ENCODE results near the gene PDS5A. TPM values are rescaled to one million over a fixed set of nuclear protein-coding genes. Genes with fewer than 3 reads are reported as not detected.

PDS5A gene
- polyA plus RNA-seq, 3 donors: 14.2 to 19.4 (median 17.7) TPM

DNA sequence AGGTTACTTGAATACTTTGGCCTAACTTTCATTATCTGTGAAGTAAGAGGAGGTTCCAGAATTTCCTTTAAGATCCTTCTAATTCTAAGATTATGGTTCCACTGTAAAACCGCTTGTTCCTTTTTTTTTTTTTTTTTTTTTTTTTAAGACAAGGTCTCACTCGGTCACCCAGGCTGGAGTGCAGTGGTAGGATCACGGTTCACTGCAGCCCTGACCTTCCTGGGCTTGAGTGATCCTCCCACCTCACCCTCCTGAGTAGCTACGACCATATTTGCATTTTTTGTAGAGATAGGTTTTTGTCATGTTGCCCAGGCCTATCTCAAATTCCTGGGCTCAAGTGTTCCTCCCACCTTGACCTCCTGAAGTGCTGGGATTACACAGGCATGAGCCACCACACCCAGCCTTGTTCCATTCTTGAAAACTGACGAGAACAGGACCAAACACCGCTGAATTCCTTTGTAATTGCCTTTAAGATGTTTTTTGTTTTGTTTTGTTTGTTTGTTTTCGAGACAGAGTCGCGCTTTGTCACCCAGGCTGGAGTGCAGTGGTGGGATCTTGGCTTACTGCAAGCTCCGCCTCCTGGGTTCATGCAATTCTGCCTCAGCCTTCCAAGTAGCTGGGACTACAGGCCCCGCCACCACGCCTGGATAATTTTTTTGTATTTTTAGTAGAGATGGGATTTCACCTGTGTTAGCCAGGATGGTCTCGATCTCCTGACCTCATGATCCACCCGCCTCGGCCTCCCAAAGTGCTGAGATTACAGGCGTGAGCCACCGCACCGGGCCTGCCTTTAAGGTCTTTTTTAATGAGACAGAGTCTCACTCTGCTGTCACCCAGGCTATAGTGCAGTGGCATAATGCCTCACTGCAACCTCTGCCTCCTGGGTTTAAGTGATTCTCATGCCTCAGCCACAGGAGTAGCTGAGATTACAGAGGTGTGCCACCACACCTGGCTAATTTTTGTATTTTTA, 6.8 kb downstream of the PDS5A start:
- Histone ChIP-seq H2AFZ (ENCODE audit: insufficient read depth, low read depth, low read length, poor library complexity, severe bottlenecking) (no peak overlapping the region), H3K79me2 (ENCODE audit: insufficient read depth, low read length) (peaks cover 100% of the 10 kb centered on the region), H3K9me3 (replicated peaks in 1 of 2; ENCODE audit: control insufficient read depth in 1 of 2, insufficient read depth in 1 of 2, low read length in 2 of 2) (no peaks in the 10 kb centered on the region), H3K9ac (ENCODE audit: insufficient read depth, low read length, poor library complexity, severe bottlenecking) (peak overlapping the region; percentile 36), H3K4me3 (replicated peaks in 1 of 3; ENCODE audit: low read depth in 2 of 3, low read length in 3 of 3) (no peak overlapping the region), H3K27ac (ENCODE audit: low read depth in 1 of 2, low read length in 2 of 2) (peak overlapping the region in 1 of 2 donors; percentile 67), H3K4me1 (ENCODE audit: control insufficient read depth in 1 of 2, insufficient read depth in 2 of 2, low read length in 2 of 2) (peaks cover 3 to 14% of the 10 kb centered on the region in 2 donors), H3K36me3 (replicated peaks in 1 of 2; ENCODE audit: control insufficient read depth in 1 of 2, insufficient read depth in 2 of 2, low read length in 2 of 2) (peaks cover 25 to 59% of the 10 kb centered on the region in 2 donors), H3K4me2 (replicated peaks; ENCODE audit: extremely low read depth, low read length, poor library complexity, severe bottlenecking) (no peak overlapping the region), H4K20me1 (ENCODE audit: insufficient read depth, low read length) (peaks cover 82% of the 10 kb centered on the region), H3K27me3 (ENCODE audit: control insufficient read depth in 2 of 2, insufficient read depth in 2 of 2, low read length in 2 of 2) (no peaks in the 10 kb centered on the region)
- peak overlapping the region in 6 of 7 donors; percentile 25 to 85 (median 74) for H3K27ac Mint-ChIP-seq
- H3K4me1 Mint-ChIP-seq: peaks cover 25% of the 10 kb centered on the region
- H3K4me3 Mint-ChIP-seq: no peak overlapping the region
- TF ChIP-seq, protein P1, sequence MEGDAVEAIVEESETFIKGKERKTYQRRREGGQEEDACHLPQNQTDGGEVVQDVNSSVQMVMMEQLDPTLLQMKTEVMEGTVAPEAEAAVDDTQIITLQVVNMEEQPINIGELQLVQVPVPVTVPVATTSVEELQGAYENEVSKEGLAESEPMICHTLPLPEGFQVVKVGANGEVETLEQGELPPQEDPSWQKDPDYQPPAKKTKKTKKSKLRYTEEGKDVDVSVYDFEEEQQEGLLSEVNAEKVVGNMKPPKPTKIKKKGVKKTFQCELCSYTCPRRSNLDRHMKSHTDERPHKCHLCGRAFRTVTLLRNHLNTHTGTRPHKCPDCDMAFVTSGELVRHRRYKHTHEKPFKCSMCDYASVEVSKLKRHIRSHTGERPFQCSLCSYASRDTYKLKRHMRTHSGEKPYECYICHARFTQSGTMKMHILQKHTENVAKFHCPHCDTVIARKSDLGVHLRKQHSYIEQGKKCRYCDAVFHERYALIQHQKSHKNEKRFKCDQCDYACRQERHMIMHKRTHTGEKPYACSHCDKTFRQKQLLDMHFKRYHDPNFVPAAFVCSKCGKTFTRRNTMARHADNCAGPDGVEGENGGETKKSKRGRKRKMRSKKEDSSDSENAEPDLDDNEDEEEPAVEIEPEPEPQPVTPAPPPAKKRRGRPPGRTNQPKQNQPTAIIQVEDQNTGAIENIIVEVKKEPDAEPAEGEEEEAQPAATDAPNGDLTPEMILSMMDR (IDR thresholded peaks at IDR 0.05): no peak
- peaks cover 22 to 40% of the 10 kb centered on the region in 2 donors for H3K36me3 Mint-ChIP-seq
- peaks cover 0 to 2% (median 1%) of the 10 kb centered on the region in 3 donors for H3K27me3 Mint-ChIP-seq (ENCODE audit: low read depth in 3 of 3)
- no peak for DNase-seq
- intact Hi-C loops (cut with micrococcal nuclease): no loop called here
- 95% methylated on average over 12 of the region's 18 CpGs for WGBS (ENCODE audit: insufficient coverage)
- no peaks in the 10 kb centered on the region for H3K9me3 Mint-ChIP-seq

DNA sequence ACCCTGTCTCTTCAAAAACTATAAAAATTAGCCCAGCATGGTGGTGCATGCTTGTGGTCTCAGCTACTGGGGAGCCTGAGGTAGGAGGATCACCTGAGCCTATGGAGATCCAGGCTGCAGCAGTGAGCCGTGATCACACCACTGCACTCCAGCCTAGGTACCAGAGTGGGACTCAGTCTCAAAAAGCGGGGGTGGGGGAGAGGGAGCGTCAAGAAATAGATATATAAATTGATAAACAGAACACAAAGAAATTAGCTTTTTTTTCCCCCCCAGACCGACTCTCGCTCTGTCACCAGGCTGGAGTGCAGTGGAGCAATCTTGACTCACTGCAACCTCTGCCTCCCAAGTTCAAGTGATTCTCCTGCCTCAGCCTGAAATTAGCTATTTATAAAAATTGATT, 14.1 kb downstream of the PDS5A start:
- H3K79me2 ChIP-seq (ENCODE audit: insufficient read depth, low read length): peaks cover 100% of the 10 kb centered on the region
- no peak overlapping the region for H3K4me3 ChIP-seq (replicated peaks in 1 of 3; ENCODE audit: low read depth in 2 of 3, low read length in 3 of 3)
- H3K27me3 Mint-ChIP-seq (ENCODE audit: low read depth in 3 of 3): peaks cover 0 to 2% (median 0%) of the 10 kb centered on the region in 3 donors
- intact Hi-C loops (cut with micrococcal nuclease): no loop called here
- TF ChIP-seq, protein P1 (IDR thresholded peaks at IDR 0.05): no peak
- H3K36me3 Mint-ChIP-seq: peaks cover 6 to 19% of the 10 kb centered on the region in 2 donors
- no peak overlapping the region for H2AFZ ChIP-seq (ENCODE audit: insufficient read depth, low read depth, low read length, poor library complexity, severe bottlenecking)
- H4K20me1 ChIP-seq (ENCODE audit: insufficient read depth, low read length): peaks cover 93% of the 10 kb centered on the region
- H3K4me2 ChIP-seq (replicated peaks; ENCODE audit: extremely low read depth, low read length, poor library complexity, severe bottlenecking): no peak overlapping the region
- H3K9me3 ChIP-seq (replicated peaks in 1 of 2; ENCODE audit: control insufficient read depth in 1 of 2, insufficient read depth in 1 of 2, low read length in 2 of 2): no peaks in the 10 kb centered on the region
- H3K27ac Mint-ChIP-seq: peak overlapping the region in 1 of 7 donors; percentile 26
- no peak overlapping the region for H3K27ac ChIP-seq (ENCODE audit: low read depth in 1 of 2, low read length in 2 of 2)
- H3K27me3 ChIP-seq (ENCODE audit: control insufficient read depth in 2 of 2, insufficient read depth in 2 of 2, low read length in 2 of 2): no peaks in the 10 kb centered on the region
- peaks cover 0 to 5% of the 10 kb centered on the region in 2 donors for H3K36me3 ChIP-seq (replicated peaks in 1 of 2; ENCODE audit: control insufficient read depth in 1 of 2, insufficient read depth in 2 of 2, low read length in 2 of 2)
- H3K4me1 Mint-ChIP-seq: peaks cover 11% of the 10 kb centered on the region
- H3K9me3 Mint-ChIP-seq: no peaks in the 10 kb centered on the region
- no peak overlapping the region for H3K4me3 Mint-ChIP-seq
- no CpG with 5 or more reads among the region's 5 CpGs for WGBS (ENCODE audit: insufficient coverage)
- no peak for DNase-seq
- H3K9ac ChIP-seq (ENCODE audit: insufficient read depth, low read length, poor library complexity, severe bottlenecking): no peak overlapping the region
- H3K4me1 ChIP-seq (ENCODE audit: control insufficient read depth in 1 of 2, insufficient read depth in 2 of 2, low read length in 2 of 2): no peaks in the 10 kb centered on the region
